Uterus (tissue), 2 donors: ENCODE results near the gene FNBP1.

Experiments
- CTCF ChIP-seq, 4 experiments: fragments of 200-600 bp in 2 of 4; fragments of 450-650 bp in 2 of 4; sonication (generic) in 2 of 4; IDR thresholded peaks; one replicate each; pipeline ENCODE4 v1.5.1; 2016 to 2019; ENCODE audit warnings: antibody characterized with exemption in 4 of 4, mild to moderate bottlenecking in 2 of 4, moderate library complexity in 1 of 4
- POLR2A ChIP-seq, 2 donors: fragments of 450-650 bp; IDR thresholded peaks; one replicate each; pipeline ENCODE4 v1.6.1; 2016; ENCODE audit warnings: antibody characterized with exemption in 2 of 2, mild to moderate bottlenecking in 1 of 2, moderate library complexity in 1 of 2

- TF ChIP-seq CTCF (IDR thresholded peaks at IDR 0.05): no peak
- TF ChIP-seq POLR2A (IDR thresholded peaks at IDR 0.05): no peak
These were observed 18.9 kb downstream of the FNBP1 start for GRCh38 chr9:130023994-130024596.
